Activated naive CD8-positive, alpha-beta T cell (primary cell): ENCODE measurements around the gene PRH2.

Experiments
- H3K27ac Mint-ChIP-seq: one replicate; pipeline ENCODE4 v1.8.0; 2021; ENCODE audit warnings: mixed read lengths
- H3K27me3 Mint-ChIP-seq: one replicate; pipeline ENCODE4 v1.8.0; 2021; ENCODE audit warnings: mixed read lengths
- H3K36me3 Mint-ChIP-seq: one replicate; pipeline ENCODE4 v1.8.0; 2021; ENCODE audit warnings: mixed read lengths
- H3K4me1 Mint-ChIP-seq: one replicate; pipeline ENCODE4 v1.8.0; 2021; ENCODE audit warnings: low read depth, mixed read lengths
- H3K4me3 Mint-ChIP-seq: one replicate; pipeline ENCODE4 v1.8.0; 2021; ENCODE audit warnings: mild to moderate bottlenecking, mixed read lengths
- H3K9me3 Mint-ChIP-seq: one replicate; pipeline ENCODE4 v1.8.0; 2021; ENCODE audit warnings: low read depth, mixed read lengths

Gene PRH2

DNA sequence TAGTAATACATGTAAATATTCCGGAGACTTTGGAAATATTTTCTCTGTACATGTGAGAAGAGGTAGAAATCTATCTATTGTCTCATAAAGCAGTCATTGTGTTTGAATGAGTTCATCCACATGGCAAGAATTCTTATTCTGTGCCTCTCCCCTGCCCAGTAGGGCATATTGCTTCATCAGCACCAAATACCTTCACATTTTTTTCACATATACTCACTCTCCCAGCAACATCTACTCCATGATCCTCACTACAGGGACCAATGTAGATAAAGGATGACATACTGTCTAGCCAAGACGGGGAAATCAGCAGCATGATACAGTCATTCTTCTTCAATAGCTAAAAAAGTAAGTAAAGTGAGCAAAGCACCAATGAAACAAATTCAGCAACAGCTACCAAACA is 11.4 kb downstream of the PRH2 start:
- no peak overlapping the region for H3K27ac Mint-ChIP-seq
- peaks cover 3% of the 10 kb centered on the region for H3K4me1 Mint-ChIP-seq
- H3K27me3 Mint-ChIP-seq = no peaks in the 10 kb centered on the region
- H3K36me3 Mint-ChIP-seq = peaks cover 15% of the 10 kb centered on the region
- no peaks in the 10 kb centered on the region for H3K9me3 Mint-ChIP-seq
- no peak overlapping the region for H3K4me3 Mint-ChIP-seq

- no peaks in the 10 kb centered on the region for H3K9me3 Mint-ChIP-seq
Measured at GRCh38 chr12:10941369-10941768, 12.3 kb downstream of the PRH2 start.

DNA sequence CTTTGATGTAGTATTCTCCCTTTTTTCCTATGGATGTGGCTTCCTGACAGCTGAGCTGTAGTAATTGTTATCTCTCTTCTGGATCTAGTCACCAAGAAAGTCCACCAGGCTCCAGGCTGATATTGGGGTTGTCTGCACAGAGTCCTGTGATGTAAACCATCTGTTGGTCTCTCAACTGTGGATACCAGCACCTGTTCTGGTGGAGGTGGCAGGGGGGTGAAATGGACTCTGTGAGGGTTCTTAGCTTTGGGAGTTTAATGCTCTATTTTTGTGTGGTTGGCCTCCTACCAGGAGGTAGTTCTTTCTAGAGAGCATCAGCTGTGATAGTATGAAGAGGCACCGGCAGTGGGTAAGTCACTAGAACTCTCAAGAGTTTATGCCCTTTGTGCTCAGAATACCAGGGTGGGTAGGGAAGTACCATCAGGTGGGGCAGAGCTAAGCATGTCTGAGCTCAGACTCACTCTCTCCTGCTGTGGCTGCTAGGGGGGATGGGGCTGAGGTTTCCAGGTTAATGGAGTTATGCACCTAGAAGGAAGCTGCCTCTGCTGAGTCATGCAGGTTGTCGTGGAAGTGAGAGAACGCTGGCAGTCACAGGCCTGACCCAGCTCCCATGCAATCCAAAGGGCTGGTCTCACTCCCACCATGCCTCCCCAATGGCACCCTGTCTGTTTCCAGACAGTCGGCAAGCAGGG is 13.0 kb downstream of the PRH2 start:
- Mint-ChIP-seq H3K9me3 (peaks cover 3% of the 10 kb centered on the region), H3K4me3 (no peak overlapping the region), H3K27ac (no peak overlapping the region), H3K4me1 (peaks cover 3% of the 10 kb centered on the region), H3K27me3 (no peaks in the 10 kb centered on the region), H3K36me3 (peaks cover 15% of the 10 kb centered on the region)

More at GRCh38 chr12:10941369-10941768, 12.3 kb downstream of the PRH2 start:
- Mint-ChIP-seq H3K27me3 (no peaks in the 10 kb centered on the region), H3K4me1 (peaks cover 3% of the 10 kb centered on the region), H3K4me3 (no peak overlapping the region), H3K27ac (no peak overlapping the region), H3K36me3 (peaks cover 15% of the 10 kb centered on the region)

GRCh38 chr12:10943167-10943566 is 14.1 kb downstream of the PRH2 start:
- Mint-ChIP-seq H3K36me3 (peaks cover 21% of the 10 kb centered on the region), H3K4me1 (peaks cover 3% of the 10 kb centered on the region), H3K27ac (no peak overlapping the region), H3K9me3 (peaks cover 3% of the 10 kb centered on the region), H3K4me3 (no peak overlapping the region), H3K27me3 (no peaks in the 10 kb centered on the region)

GRCh38 chr12:10952645-10953044 is 23.6 kb downstream of the PRH2 start:
- peaks cover 24% of the 10 kb centered on the region for H3K4me1 Mint-ChIP-seq
- no peak overlapping the region for H3K27ac Mint-ChIP-seq
- H3K4me3 Mint-ChIP-seq = no peak overlapping the region
- H3K9me3 Mint-ChIP-seq = peaks cover 18% of the 10 kb centered on the region
- no peaks in the 10 kb centered on the region for H3K27me3 Mint-ChIP-seq
- peaks cover 52% of the 10 kb centered on the region for H3K36me3 Mint-ChIP-seq

- H3K9me3 Mint-ChIP-seq = peaks cover 13% of the 10 kb centered on the region
Measured at GRCh38 chr12:10956085-10956484, 27.0 kb downstream of the PRH2 start.

GRCh38 chr12:10957741-10958140 is 28.7 kb downstream of the PRH2 start:
- H3K27me3 Mint-ChIP-seq = no peaks in the 10 kb centered on the region
- H3K36me3 Mint-ChIP-seq = peaks cover 43% of the 10 kb centered on the region
- H3K4me3 Mint-ChIP-seq = no peak overlapping the region
- H3K27ac Mint-ChIP-seq = no peak overlapping the region
- peaks cover 53% of the 10 kb centered on the region for H3K4me1 Mint-ChIP-seq
- H3K9me3 Mint-ChIP-seq = peaks cover 13% of the 10 kb centered on the region

More at GRCh38 chr12:10956085-10956484, 27.0 kb downstream of the PRH2 start:
- Mint-ChIP-seq H3K36me3 (peaks cover 44% of the 10 kb centered on the region), H3K27ac (no peak overlapping the region), H3K4me3 (no peak overlapping the region), H3K4me1 (peaks cover 42% of the 10 kb centered on the region), H3K27me3 (no peaks in the 10 kb centered on the region)

GRCh38 chr12:10959804-10960203 is 30.8 kb downstream of the PRH2 start:
- Mint-ChIP-seq H3K4me3 (no peak overlapping the region), H3K27ac (no peak overlapping the region)

GRCh38 chr12:10960211-10960610 is 31.2 kb downstream of the PRH2 start:
- Mint-ChIP-seq H3K27ac (no peak overlapping the region), H3K9me3 (peaks cover 8% of the 10 kb centered on the region), H3K27me3 (no peaks in the 10 kb centered on the region), H3K4me3 (no peak overlapping the region), H3K36me3 (peaks cover 33% of the 10 kb centered on the region), H3K4me1 (peaks cover 40% of the 10 kb centered on the region)

More at GRCh38 chr12:10959804-10960203, 30.8 kb downstream of the PRH2 start:
- no peaks in the 10 kb centered on the region for H3K27me3 Mint-ChIP-seq
- peaks cover 42% of the 10 kb centered on the region for H3K4me1 Mint-ChIP-seq
- H3K9me3 Mint-ChIP-seq = peaks cover 10% of the 10 kb centered on the region
- peaks cover 37% of the 10 kb centered on the region for H3K36me3 Mint-ChIP-seq

GRCh38 chr12:10965476-10965875 is 36.4 kb downstream of the PRH2 start:
- no peaks in the 10 kb centered on the region for H3K9me3 Mint-ChIP-seq
- no peak overlapping the region for H3K4me3 Mint-ChIP-seq
- H3K4me1 Mint-ChIP-seq = peaks cover 16% of the 10 kb centered on the region
- no peaks in the 10 kb centered on the region for H3K27me3 Mint-ChIP-seq
- H3K36me3 Mint-ChIP-seq = peaks cover 19% of the 10 kb centered on the region
- no peak overlapping the region for H3K27ac Mint-ChIP-seq

- Mint-ChIP-seq H3K27ac (no peak overlapping the region), H3K27me3 (no peaks in the 10 kb centered on the region), H3K4me1 (peaks cover 8% of the 10 kb centered on the region), H3K36me3 (peaks cover 21% of the 10 kb centered on the region), H3K9me3 (no peaks in the 10 kb centered on the region), H3K4me3 (no peak overlapping the region)
Measured at GRCh38 chr12:10966314-10966713, 37.3 kb downstream of the PRH2 start.

GRCh38 chr12:10967409-10967808 is 38.4 kb downstream of the PRH2 start:
- H3K9me3 Mint-ChIP-seq = no peaks in the 10 kb centered on the region
- peaks cover under 1% of the 10 kb centered on the region for H3K4me1 Mint-ChIP-seq
- H3K4me3 Mint-ChIP-seq = no peak overlapping the region
- no peak overlapping the region for H3K27ac Mint-ChIP-seq
- peaks cover 20% of the 10 kb centered on the region for H3K36me3 Mint-ChIP-seq
- H3K27me3 Mint-ChIP-seq = no peaks in the 10 kb centered on the region

DNA sequence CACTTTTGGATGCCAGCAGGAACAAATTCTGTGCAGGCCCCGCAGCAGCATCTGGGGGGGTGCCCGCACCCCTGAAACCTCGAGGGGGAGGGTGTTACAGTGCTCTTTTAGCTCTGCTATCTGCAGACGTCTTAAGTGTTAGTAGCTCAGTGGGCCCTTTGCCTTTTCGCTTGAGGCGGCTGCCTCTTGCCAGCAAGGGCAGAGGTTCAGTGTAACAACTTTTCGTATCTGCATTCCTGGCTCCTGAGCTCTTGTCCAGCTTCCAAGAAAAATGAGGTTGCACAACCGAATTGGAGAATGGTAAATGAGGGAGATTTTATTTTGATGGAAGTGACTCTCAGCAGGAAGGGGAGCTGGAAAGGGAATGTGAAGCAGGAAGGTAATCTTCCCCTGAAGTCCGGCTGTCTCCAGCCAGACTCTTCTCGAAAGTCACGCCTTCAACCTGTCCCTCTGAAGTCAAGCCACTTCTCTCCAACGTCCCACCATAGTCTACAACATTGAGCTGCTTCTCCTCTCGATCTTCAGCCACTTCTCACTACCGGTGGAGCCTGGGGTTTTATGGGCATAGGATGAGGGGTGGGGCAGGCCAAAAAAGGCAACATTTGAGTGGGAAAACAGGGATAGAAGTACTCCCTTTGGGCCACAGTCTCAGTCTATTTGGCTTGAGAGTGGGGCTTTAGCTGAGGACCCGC is 39.9 kb downstream of the PRH2 start:
- Mint-ChIP-seq H3K9me3 (no peaks in the 10 kb centered on the region), H3K27ac (no peak overlapping the region), H3K27me3 (no peaks in the 10 kb centered on the region), H3K4me1 (no peaks in the 10 kb centered on the region), H3K36me3 (peaks cover 23% of the 10 kb centered on the region), H3K4me3 (no peak overlapping the region)

- Mint-ChIP-seq H3K4me1 (peaks cover 22% of the 10 kb centered on the region), H3K9me3 (no peaks in the 10 kb centered on the region), H3K4me3 (no peak overlapping the region), H3K27me3 (no peaks in the 10 kb centered on the region), H3K36me3 (peaks cover 14% of the 10 kb centered on the region), H3K27ac (no peak overlapping the region)
Measured at GRCh38 chr12:10974965-10975364, 45.9 kb downstream of the PRH2 start.

- Mint-ChIP-seq H3K27ac (no peak overlapping the region), H3K27me3 (no peaks in the 10 kb centered on the region), H3K4me1 (peaks cover 48% of the 10 kb centered on the region), H3K4me3 (no peak overlapping the region), H3K36me3 (peaks cover 5% of the 10 kb centered on the region), H3K9me3 (no peaks in the 10 kb centered on the region)
Measured at GRCh38 chr12:10982244-10982643, 53.2 kb downstream of the PRH2 start.
